Measurements from ENCODE around the gene HSCB.
"Not testable (repeated sequence)": the region's sequence is repeated elsewhere in the genome, so short reads cannot be mapped to it uniquely, and the experiment has no call there.

The HSCB gene

DNA sequence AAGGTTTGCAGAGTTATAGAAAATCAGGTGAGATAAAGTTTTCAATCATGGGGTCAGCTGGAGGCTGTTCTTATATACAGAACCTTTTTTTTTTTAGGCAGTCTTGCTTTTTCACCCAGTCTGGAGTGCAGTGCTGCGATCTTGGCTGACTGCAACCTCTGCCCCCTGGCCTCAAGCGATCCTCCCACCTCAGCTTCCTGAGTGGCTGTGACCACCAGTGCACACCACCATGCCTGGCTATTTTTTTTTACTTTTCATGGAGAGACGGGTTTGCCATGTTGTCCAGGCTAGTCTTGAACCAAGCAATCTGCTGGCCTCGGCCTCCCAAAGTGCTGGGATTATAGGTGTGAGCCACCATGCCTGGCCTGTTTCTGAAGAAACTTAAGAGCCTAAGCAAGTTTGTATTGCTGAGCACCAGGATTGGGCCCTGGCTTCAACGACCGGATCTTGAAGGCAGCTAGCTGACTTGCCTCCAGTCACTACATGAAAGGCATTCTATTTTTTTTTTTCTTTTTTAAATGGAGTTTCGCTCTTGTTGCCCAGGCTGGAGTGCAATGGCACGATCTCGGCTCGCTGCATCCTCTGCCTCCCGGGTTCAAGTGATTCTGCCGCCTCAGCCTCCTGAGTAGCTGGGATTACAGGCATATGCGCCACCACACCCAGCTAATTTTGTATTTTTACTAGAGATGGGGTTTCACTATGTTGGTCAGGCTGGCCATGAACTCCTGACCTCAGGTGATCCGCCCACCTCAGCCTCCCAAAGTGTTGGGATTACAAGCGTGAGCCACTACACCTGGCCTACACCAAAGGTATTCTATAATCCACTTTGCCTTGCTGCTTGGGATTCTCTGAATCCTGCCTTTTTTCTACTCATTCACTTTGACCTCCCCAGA lies 50.9 kb downstream of the HSCB start:
- DNase-seq, result no peak

DNA sequence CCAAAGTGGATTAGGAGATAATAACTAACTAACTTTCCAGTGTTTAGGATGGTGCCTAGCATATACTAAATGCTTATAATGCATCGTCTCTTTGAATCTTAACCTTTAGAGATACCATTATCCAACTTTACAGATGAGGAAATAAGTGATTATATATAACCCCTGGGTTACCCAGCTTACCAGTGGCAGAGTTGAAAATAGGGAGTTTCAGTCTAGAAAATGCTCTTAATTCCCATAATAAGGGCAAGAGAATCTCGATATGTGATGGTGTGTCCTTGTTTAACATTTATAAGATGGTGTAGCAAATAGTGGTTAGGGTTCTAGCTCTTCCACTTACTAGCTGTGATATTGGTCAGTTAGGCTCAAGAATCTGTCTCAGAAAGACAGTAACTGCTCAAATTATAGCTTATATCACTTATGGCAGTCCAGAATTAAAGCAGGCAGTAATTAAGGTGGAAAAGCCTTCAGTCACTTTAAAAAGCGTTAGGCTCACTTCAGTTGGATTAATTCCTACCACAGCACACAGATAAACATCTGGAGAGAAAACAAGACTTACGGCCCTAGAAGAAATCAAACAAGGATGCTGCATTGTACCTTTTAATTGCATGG lies 52.2 kb downstream of the HSCB start:
- no peak for DNase-seq

GRCh38 chr22:28795071-28795693 lies 53.3 kb downstream of the HSCB start:
- DNase-seq, result no peak

DNA sequence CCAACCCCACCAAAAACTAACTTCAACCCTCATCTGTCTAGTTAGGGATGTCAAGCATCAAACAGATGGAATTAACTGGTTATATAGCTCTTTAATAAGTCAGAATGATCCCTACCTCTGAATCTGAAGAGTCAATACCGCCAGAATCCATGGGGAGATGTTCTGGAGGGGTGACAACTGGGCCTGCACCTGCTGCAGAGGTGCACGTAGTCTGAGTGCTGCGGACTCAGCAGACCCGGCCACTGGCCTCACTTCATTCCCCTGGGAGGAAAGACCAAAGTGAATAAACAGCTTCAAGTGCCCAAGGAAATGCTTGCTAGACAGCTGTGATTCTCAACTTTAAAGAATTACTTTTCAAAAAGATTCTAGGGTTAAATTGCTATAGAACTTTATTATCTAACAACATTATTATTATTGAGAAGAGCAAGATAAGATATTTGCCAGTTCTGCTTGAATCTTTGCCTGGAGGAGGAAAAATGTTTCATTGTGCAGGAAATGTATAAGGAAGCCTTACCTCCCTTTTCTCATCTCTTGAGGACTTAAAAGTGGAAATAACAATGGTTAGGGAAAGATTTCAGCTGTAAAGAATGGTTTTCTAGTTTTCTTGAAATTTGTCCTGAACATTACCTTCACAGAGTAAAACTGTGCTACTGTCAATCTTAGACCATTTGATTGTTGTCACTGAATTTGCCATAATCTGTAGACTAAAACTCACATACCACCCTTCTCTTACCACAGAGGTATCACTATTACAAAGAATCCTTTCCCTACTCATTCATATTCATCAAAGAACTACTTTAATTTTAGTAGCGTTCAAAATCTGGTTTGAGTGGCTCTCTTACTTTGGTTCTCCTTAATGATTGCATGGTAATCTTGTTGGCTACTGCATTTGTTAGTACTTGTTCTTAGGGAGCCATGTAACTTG lies 54.4 kb downstream of the HSCB start:
- no peak for DNase-seq

GRCh38 chr22:28798810-28799605 lies 57.2 kb downstream of the HSCB start:
- peak; percentile 28 to 35 for DNase-seq

DNA sequence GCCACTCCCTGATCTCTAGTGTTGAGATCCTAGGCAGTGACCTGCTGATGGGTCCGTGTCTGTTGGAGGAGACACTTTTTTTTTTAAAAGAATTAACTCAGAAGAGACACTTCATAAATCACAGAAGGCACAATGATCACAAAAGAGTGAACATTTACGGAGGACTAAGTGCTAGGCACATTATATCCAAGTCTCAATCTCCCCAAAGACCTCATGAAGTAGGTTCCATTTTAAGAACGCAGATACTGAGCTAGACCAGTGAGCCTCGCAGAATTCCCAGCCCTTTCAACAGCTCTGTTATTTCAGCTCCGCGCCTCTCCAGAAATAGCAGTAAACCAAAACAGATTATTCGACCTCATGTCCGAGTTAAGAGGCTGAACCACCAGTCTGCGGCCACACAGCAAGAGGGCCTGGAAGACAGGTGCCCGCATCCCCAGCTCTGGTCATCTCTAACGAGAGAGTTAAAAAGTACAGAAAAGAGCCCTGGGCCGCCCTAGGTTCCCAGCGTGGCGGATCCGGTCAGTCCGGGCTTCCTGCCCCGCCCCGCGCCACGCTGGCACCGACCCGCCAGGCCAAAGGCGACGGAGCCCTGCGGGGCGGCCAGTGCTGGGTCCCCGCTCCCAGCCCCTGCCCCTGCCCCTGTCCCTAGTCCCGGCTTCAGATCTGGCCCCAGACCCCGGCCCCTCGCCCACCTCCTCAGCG lies 57.9 kb downstream of the HSCB start:
- DNase-seq, result peak; percentile 47 to 51

DNA sequence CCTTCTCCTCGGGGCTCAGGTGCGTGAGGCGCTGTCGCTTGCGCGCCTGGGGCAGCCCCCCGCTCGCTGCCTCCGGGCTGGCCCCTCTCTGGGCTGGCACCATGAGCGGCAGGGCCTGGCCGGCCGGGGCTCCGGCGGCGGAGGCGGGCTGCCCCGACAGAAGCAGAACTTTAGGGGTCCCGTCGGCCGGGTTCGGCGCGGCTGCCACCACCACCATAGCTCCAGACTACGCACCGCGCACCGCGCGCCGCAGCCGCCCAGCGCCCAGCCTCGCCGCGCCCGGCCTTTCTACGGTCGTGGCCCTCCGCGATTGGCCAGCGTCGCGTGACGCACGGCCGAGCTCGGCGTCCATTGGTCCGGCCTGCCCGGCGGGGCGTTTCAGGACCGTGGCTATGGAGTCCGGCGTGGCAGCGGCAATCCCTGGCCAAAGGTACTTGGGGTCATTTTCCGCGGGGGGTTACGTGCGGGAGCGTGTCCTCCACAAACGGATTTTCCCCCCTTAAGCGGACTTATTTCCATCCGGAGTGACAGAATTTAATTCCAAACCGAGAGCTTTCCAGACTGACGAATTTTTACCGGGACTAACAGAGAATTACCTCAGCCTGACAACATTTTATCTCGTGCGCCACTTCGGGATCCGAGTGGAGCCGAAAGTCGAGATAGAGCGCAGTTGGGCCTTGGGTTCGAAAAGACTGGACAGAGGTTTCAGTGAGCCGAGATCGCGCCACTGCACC lies 58.6 kb downstream of the HSCB start, which contains the start of gene XBP1:
Gene XBP1 (minus strand): TSS at position 262 of the 734 bp plus-strand sequence.
- DNase-seq, result peak; percentile 89 to 90

DNA sequence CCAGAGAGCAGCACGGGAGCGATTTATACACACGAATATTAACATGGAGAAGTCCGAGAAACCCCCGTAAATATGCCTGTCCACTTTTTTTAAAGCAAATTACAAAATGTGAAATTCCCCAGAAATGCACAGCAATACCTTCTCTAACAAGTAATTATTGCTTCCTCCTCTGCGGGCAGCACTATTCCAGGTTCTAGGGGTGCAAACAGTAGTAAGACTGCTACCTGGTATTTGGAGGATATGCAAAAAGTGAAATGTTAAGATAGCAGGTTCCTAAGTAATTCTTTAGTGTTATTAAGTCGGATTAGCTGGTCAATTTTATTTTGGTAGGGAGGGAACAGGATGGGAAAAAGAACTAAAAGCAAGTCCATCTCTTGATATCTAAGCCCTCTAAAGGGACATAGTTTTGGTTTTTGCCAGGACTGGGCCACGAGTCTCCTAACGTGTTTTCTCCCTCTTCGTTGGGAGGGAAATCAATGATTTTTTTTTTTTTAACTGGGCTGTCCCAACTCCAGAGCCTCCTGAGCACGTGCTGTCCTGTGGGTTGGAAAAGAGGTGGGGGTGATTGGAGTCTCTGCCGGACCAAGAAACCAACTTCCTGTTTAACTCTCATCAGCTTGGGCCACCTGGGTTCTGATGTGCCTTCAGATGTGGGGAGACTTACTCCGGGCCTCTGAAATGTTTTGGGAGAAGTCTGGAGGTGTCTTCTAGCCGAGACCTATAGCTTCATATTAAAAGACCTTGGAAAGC lies 60.2 kb downstream of the HSCB start:
- no peak for DNase-seq

GRCh38 chr22:28802595-28803123 lies 60.8 kb downstream of the HSCB start:
- DNase-seq, result no peak

DNA sequence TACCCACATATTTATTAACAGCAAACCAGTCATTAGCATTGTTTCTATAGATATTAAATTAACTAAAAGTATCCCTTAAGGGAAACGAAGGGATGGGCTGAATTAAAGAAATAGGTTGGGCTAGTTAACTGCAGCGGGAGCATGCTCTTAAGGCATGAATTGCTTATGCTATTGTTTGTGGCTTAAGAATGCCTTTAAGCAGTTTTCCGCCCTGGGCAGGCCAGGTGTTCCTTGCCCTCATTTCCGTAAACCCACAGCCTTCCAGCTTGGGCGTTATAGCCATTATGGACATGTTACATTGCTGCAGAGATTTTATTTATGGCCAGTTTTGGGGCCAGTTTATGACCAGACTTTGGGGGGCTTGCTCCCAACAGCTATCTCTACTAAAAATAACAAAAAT lies 63.6 kb downstream of the HSCB start:
- not testable (repeated sequence) for DNase-seq

All from stimulated activated CD4-positive, alpha-beta T cell treated with anti-CD3 and anti-CD28 coated beads, Interleukin-2, amount 100 ng/mL, for 24 hours (primary cell).